Measurements from ENCODE around the gene MTARC2.

The MTARC2 gene

GRCh38 chr1:220741825-220742224 lies 6.3 kb upstream of the MTARC2 start:
- TF ChIP-seq CTCF (conservative IDR thresholded peaks at IDR 0.05; ENCODE audit: control insufficient read depth, insufficient read depth, low read depth, low read length) = no peak
- no peak overlapping the region for H3K4me3 ChIP-seq (ENCODE audit: control insufficient read depth, low read depth, low read length)
- DNase-seq (ENCODE audit: low read depth) = no peak

- DNase-seq (ENCODE audit: low read depth) = no peak
- no peak for TF ChIP-seq CTCF (conservative IDR thresholded peaks at IDR 0.05; ENCODE audit: control insufficient read depth, insufficient read depth, low read depth, low read length)
- no peak overlapping the region for H3K4me3 ChIP-seq (ENCODE audit: control insufficient read depth, low read depth, low read length)
Measured at GRCh38 chr1:220742520-220742919, 5.6 kb upstream of the MTARC2 start.

- TF ChIP-seq CTCF (conservative IDR thresholded peaks at IDR 0.05; ENCODE audit: control insufficient read depth, insufficient read depth, low read depth, low read length) = no peak
- DNase-seq (ENCODE audit: low read depth) = no peak
- H3K4me3 ChIP-seq (ENCODE audit: control insufficient read depth, low read depth, low read length) = no peak overlapping the region
Measured at GRCh38 chr1:220746851-220747250, 1.3 kb upstream of the MTARC2 start.

GRCh38 chr1:220747437-220748088 lies 559 bp upstream of the MTARC2 start:
- TF ChIP-seq CTCF (conservative IDR thresholded peaks at IDR 0.05; ENCODE audit: control insufficient read depth, insufficient read depth, low read depth, low read length) = no peak
- peak overlapping the region; percentile 72 for H3K4me3 ChIP-seq (ENCODE audit: control insufficient read depth, low read depth, low read length)
- DNase-seq (ENCODE audit: low read depth) = no peak

- peak; percentile 1 for DNase-seq (ENCODE audit: low read depth)
- H3K4me3 ChIP-seq (ENCODE audit: control insufficient read depth, low read depth, low read length) = peak overlapping the region; percentile 72
- no peak for TF ChIP-seq CTCF (conservative IDR thresholded peaks at IDR 0.05; ENCODE audit: control insufficient read depth, insufficient read depth, low read depth, low read length)
Measured at GRCh38 chr1:220748936-220749335, 814 bp downstream of the MTARC2 start.

GRCh38 chr1:220750131-220750515 lies 2.0 kb downstream of the MTARC2 start:
- H3K4me3 ChIP-seq (ENCODE audit: control insufficient read depth, low read depth, low read length) = no peak overlapping the region
- TF ChIP-seq CTCF (conservative IDR thresholded peaks at IDR 0.05; ENCODE audit: control insufficient read depth, insufficient read depth, low read depth, low read length) = no peak
- DNase-seq (ENCODE audit: low read depth) = peak; percentile 18

GRCh38 chr1:220751111-220751510 lies 3.0 kb downstream of the MTARC2 start:
- TF ChIP-seq CTCF (conservative IDR thresholded peaks at IDR 0.05; ENCODE audit: control insufficient read depth, insufficient read depth, low read depth, low read length) = no peak
- DNase-seq (ENCODE audit: low read depth) = no peak
- H3K4me3 ChIP-seq (ENCODE audit: control insufficient read depth, low read depth, low read length) = no peak overlapping the region

Measured in fibroblast of mammary gland (primary cell).